ENCODE results near the gene BPIFB2. TPM values are rescaled to one million over a fixed set of nuclear protein-coding genes. Genes with fewer than 3 reads are reported as not detected.

BPIFB2 gene
- total RNA-seq, 3 donors from 2014 or later, result 0.11 TPM; not detected in 2

DNA sequence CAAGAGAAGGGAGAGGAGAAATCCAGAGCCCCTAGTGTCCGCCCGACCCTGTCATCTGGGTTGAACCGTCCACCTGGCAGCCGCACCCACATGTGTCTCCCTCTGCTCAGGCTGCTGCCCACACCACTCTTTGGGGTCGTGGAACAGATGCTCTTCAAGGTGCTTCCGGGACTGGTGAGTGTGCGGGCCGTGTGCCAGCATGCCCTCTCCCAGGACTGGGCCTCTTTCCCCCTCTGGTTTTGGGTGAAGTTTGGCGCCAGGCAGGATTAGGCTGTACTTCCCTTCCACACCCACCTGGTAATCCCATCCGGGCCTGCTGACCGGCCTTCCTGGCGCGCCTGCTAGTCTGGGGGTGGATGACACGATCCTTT lies 54.1 kb downstream of the BPIFB2 start:
- no peak for DNase-seq
- Mint-ChIP-seq H3K27me3 (ENCODE audit: low read depth) (no peaks in the 10 kb centered on the region), H3K36me3 (ENCODE audit: insufficient read depth) (no peaks in the 10 kb centered on the region), H3K4me3 (no peak overlapping the region), H3K9me3 (no peaks in the 10 kb centered on the region), H3K4me1 (ENCODE audit: low read depth) (no peaks in the 10 kb centered on the region)
- ATAC-seq, result no peak

DNA sequence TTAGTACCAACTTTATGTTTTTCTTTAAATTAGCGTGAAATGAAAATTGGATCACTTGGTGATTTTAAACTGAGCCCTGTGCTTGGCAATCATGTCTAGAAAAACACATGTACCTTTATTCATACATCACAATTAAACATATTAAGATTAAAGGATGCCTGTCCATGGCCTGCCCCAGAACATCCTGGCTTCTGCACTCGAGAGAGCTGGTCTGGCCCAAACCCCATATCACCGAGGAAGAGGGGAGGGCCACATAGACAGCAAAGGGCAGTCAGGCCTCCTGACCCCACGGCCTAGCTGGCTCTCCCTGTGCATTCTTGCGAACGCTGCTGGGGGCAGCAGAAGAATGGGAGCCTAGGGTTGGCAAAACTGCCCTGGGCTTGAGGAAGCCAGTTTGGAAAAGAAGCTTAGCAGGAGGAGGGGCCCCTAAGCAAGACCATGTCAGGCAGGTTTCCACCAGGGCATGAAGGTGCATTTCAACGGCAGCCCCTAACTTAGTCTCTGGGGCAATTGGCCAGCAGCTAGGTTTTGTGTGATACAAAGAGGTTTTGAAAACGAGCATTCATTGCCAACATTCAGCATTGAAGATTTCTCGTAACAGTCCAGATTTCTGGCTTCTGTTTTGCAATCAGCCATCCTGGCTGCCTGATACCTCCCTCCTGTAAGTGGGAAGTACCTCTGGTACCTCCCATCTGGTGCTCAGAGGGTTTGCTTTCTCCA lies 54.8 kb downstream of the BPIFB2 start:
- H3K36me3 Mint-ChIP-seq (ENCODE audit: insufficient read depth), result no peaks in the 10 kb centered on the region
- no peak overlapping the region for H3K4me3 Mint-ChIP-seq
- no peaks in the 10 kb centered on the region for H3K27me3 Mint-ChIP-seq (ENCODE audit: low read depth)
- DNase-seq (no peak), ATAC-seq (no peak)
- H3K9me3 Mint-ChIP-seq, result no peaks in the 10 kb centered on the region
- H3K4me1 Mint-ChIP-seq (ENCODE audit: low read depth), result no peaks in the 10 kb centered on the region

- no peak for DNase-seq
- peaks cover 1% of the 10 kb centered on the region for H3K4me1 Mint-ChIP-seq (ENCODE audit: low read depth)
- no peak overlapping the region for H3K4me3 Mint-ChIP-seq
- H3K9me3 Mint-ChIP-seq, result no peaks in the 10 kb centered on the region
- ATAC-seq, result no peak
- H3K36me3 Mint-ChIP-seq (ENCODE audit: insufficient read depth), result no peaks in the 10 kb centered on the region
- H3K27me3 Mint-ChIP-seq (ENCODE audit: low read depth), result no peaks in the 10 kb centered on the region
Measured at GRCh38 chr20:33062825-33063149, 55.3 kb downstream of the BPIFB2 start.

GRCh38 chr20:33063271-33063670 lies 55.8 kb downstream of the BPIFB2 start:
- Mint-ChIP-seq H3K4me1 (ENCODE audit: low read depth) (peaks cover 6% of the 10 kb centered on the region), H3K4me3 (no peak overlapping the region), H3K9me3 (no peaks in the 10 kb centered on the region), H3K36me3 (ENCODE audit: insufficient read depth) (no peaks in the 10 kb centered on the region), H3K27me3 (ENCODE audit: low read depth) (no peaks in the 10 kb centered on the region)
- no peak for DNase-seq
- ATAC-seq, result no peak

- H3K4me1 Mint-ChIP-seq (ENCODE audit: low read depth), result peaks cover 10% of the 10 kb centered on the region
- no peaks in the 10 kb centered on the region for H3K9me3 Mint-ChIP-seq
- DNase-seq (no peak), ATAC-seq (no peak)
- H3K36me3 Mint-ChIP-seq (ENCODE audit: insufficient read depth), result no peaks in the 10 kb centered on the region
- no peaks in the 10 kb centered on the region for H3K27me3 Mint-ChIP-seq (ENCODE audit: low read depth)
- no peak overlapping the region for H3K4me3 Mint-ChIP-seq
Measured at GRCh38 chr20:33064572-33065287, 57.2 kb downstream of the BPIFB2 start.

- DNase-seq (no peak), ATAC-seq (no peak)
- Mint-ChIP-seq H3K36me3 (ENCODE audit: insufficient read depth) (no peaks in the 10 kb centered on the region), H3K4me1 (ENCODE audit: low read depth) (peaks cover 10% of the 10 kb centered on the region), H3K27me3 (ENCODE audit: low read depth) (no peaks in the 10 kb centered on the region), H3K9me3 (no peaks in the 10 kb centered on the region), H3K4me3 (no peak overlapping the region)
Measured at GRCh38 chr20:33065785-33066184, 58.3 kb downstream of the BPIFB2 start.

- no peaks in the 10 kb centered on the region for H3K9me3 Mint-ChIP-seq
- peaks cover 10% of the 10 kb centered on the region for H3K4me1 Mint-ChIP-seq (ENCODE audit: low read depth)
- ATAC-seq, result no peak
- DNase-seq, result no peak
- H3K27me3 Mint-ChIP-seq (ENCODE audit: low read depth), result no peaks in the 10 kb centered on the region
- no peak overlapping the region for H3K4me3 Mint-ChIP-seq
- no peaks in the 10 kb centered on the region for H3K36me3 Mint-ChIP-seq (ENCODE audit: insufficient read depth)
Measured at GRCh38 chr20:33067806-33068205, 60.3 kb downstream of the BPIFB2 start.

DNA sequence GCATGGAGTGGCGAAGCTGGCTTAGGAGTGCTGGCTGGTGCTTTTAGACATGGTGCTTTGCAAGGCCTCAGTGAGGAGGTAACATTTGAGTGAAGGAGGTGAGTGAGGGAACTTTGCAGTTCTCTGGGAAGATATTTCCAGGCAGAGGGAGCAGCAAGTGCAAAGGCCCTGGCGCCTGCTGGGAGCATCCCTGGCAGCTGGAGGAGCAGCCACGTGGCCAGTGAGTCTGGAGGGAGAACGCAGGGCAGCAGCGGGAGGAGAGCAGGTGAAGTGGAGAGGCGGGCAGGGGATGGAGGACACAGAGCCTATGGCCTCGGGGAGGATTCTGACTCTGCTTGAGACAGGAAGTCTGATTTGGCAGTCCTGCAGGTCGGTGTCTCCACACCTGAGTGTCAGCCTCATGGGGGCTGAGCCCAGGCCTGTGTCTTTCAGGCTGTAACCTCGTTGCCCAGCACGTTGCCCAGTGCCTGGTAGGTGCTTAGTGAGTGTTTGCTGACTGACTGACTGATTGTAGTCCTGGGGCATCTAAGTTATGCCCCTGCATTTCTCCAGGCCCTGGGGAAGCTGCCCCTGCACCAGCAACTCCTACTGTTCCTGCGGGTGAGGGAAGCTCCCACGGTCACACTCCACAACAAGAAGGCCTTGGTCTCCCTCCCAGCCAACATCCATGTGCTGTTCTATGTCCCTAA lies 60.9 kb downstream of the BPIFB2 start:
- Mint-ChIP-seq H3K4me3 (no peak overlapping the region), H3K36me3 (ENCODE audit: insufficient read depth) (no peaks in the 10 kb centered on the region), H3K9me3 (no peaks in the 10 kb centered on the region), H3K27me3 (ENCODE audit: low read depth) (no peaks in the 10 kb centered on the region), H3K4me1 (ENCODE audit: low read depth) (peaks cover 10% of the 10 kb centered on the region)
- ATAC-seq, result no peak
- DNase-seq, result no peak

GRCh38 chr20:33069673-33070072 lies 62.2 kb downstream of the BPIFB2 start:
- no peaks in the 10 kb centered on the region for H3K27me3 Mint-ChIP-seq (ENCODE audit: low read depth)
- no peak for DNase-seq
- H3K36me3 Mint-ChIP-seq (ENCODE audit: insufficient read depth), result no peaks in the 10 kb centered on the region
- H3K4me3 Mint-ChIP-seq, result no peak overlapping the region
- no peaks in the 10 kb centered on the region for H3K9me3 Mint-ChIP-seq
- ATAC-seq, result no peak
- peaks cover 10% of the 10 kb centered on the region for H3K4me1 Mint-ChIP-seq (ENCODE audit: low read depth)

DNA sequence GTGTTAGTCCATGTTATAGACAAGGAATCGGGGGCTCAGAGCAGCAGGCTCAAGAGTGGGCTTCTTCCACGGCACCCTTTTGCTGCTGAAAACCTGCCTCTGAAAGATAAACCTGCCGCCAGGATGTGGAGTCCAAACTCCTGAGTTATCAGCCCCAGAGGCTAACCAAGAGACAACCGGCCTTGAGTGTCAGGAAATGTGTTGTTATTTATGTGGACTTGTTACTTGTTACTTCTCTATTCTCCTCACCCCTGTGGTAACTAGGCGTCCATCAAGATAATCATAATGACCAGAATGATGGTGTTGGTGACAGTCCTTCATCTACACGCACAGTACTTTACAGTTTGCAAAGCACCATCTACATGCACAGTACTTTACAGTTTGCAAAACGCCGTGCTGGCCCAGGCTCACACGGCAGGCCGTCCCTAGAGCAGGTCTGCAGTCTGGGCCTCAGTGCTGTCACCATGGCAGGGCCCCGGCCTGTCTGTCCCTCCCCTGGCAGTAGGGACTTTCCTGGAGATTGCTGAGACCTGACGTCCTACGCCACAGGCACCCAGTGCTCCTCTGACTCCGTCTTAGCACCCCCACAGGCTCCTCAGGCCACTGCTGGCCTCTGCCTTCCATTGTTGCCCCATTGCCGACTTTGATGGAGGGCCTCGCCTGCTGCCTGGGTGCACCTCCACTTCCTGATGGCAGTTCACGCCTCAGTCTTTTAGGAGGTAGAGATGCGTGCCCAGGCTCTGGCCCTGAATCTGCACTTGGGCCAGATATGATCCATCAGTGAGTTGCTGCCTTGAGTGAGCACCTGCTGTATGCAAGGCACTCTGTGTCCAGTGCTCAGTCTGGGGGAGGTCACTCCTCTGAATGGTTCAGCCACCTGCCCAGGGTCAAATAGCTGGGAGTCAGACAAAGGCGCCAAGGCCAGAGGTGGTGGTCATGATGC lies 62.9 kb downstream of the BPIFB2 start:
- Mint-ChIP-seq H3K4me3 (no peak overlapping the region), H3K4me1 (ENCODE audit: low read depth) (peaks cover 10% of the 10 kb centered on the region), H3K9me3 (no peaks in the 10 kb centered on the region), H3K27me3 (ENCODE audit: low read depth) (no peaks in the 10 kb centered on the region), H3K36me3 (ENCODE audit: insufficient read depth) (no peaks in the 10 kb centered on the region)
- DNase-seq (no peak), ATAC-seq (no peak)

DNA sequence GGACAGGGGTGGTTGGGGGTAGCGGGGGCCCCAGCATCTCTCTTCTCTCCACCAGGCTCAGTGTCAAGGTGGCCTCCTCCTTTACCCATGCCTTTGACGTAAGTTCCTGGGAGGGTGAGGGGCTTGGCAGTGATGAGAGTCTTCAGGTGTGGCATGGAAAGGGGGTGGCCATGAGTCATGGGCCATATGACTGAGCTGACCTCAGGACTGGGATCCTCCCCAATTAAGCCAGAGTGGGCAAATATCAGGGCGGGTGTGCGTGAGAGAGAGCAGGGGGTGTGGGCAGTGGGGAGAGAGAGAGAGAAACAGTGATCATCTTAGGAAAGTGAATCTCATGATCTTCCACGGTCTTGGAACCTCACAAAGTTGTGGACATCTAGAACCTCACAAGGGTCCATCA lies 63.7 kb downstream of the BPIFB2 start:
- Mint-ChIP-seq H3K36me3 (ENCODE audit: insufficient read depth) (no peaks in the 10 kb centered on the region), H3K4me1 (ENCODE audit: low read depth) (peaks cover 10% of the 10 kb centered on the region), H3K27me3 (ENCODE audit: low read depth) (no peaks in the 10 kb centered on the region), H3K4me3 (no peak overlapping the region), H3K9me3 (no peaks in the 10 kb centered on the region)
- no peak for DNase-seq
- ATAC-seq, result no peak

DNA sequence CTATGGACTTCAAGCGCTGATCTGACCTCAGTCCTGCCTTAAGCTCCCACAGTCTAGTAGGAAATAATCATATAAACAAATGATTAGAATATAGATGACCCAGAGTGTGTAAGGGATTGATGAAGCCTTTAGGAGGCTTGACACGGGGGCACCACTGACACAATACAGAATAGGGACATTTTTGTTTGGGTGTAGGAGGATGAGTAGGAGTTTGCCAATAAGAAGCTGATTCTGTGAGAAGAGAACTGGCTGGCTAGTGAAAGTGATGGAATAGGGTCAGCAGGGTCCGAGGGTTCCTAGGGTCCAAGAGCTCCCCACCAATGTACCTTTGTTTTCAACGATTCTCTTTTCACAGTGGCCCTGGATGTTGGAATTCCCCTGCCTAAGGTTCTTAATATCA lies 64.9 kb downstream of the BPIFB2 start:
- DNase-seq (no peak), ATAC-seq (no peak)
- peaks cover 13% of the 10 kb centered on the region for H3K4me1 Mint-ChIP-seq (ENCODE audit: low read depth)
- H3K36me3 Mint-ChIP-seq (ENCODE audit: insufficient read depth), result no peaks in the 10 kb centered on the region
- no peak overlapping the region for H3K4me3 Mint-ChIP-seq
- H3K9me3 Mint-ChIP-seq, result no peaks in the 10 kb centered on the region
- no peaks in the 10 kb centered on the region for H3K27me3 Mint-ChIP-seq (ENCODE audit: low read depth)

GRCh38 chr20:33072813-33073212 lies 65.3 kb downstream of the BPIFB2 start:
- Mint-ChIP-seq H3K4me3 (no peak overlapping the region), H3K27me3 (ENCODE audit: low read depth) (no peaks in the 10 kb centered on the region), H3K9me3 (no peaks in the 10 kb centered on the region), H3K4me1 (ENCODE audit: low read depth) (peaks cover 11% of the 10 kb centered on the region), H3K36me3 (ENCODE audit: insufficient read depth) (no peaks in the 10 kb centered on the region)
- no peak for DNase-seq
- ATAC-seq, result no peak
